ENCODE measurements around the gene SRPK1. TPM values are rescaled to one million over a fixed set of nuclear protein-coding genes. Genes with fewer than 3 reads are reported as not detected.
"Not testable (repeated sequence)": the region's sequence is repeated elsewhere in the genome, so short reads cannot be mapped to it uniquely, and the experiment has no call there.

Gene SRPK1
- total and polyA plus RNA-seq, 7 donors, result 17.4 to 47.9 (median 36.6) TPM

DNA sequence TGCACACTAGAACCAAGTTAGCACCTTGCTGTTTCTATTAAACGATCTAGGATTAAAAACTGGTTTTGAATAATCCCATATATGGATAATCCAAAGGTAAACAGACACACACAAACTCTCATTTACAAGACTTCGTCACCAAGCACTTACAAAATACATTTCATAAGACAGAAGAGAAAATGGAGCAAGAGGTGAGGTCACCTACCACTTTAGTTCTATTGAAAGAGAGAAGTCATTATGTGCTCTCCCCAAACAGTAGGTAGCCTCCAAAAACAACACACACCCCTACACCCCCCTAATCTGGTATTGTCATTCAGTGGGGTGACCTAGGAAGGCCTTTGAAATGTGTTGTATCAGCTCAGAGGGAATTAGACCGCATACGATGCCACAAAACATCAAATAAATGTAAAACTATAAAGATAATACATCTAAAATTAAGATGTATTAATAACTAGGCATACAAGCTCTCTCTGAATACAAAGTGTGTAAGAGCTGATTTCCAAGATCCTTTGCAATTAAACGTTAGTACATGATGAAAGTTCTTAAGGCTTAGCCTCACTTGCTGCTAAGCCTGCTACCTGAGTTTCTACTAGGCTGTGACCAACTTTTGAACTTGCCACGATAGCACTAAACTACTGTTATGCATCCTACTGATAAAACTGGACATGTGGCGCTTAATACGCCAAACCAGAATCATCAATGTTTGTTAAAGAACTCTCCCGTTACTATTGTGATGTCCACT, 1.6 kb downstream of the SRPK1 start:
- Histone ChIP-seq H3K4me1 (peaks cover 0 to 31% (median 21%) of the 10 kb centered on the region in 4 donors), H3K36me3 (peaks cover 0 to 4% (median 0%) of the 10 kb centered on the region in 4 donors), H3K27ac (peak overlapping the region; percentile 77 to 83 (median 78)), H3K4me3 (peak overlapping the region; percentile 67 to 99 (median 88)), H3K9me3 (no peaks in the 10 kb centered on the region), H3K27me3 (no peaks in the 10 kb centered on the region)
- WGBS, 2 donors, result 5 to 25% methylated on average over 9 of the region's 9 CpGs
- no peak for DNase-seq
- intact Hi-C loops (cut with DNase I), result no loop called here
- no peak for TF ChIP-seq POLR2A (IDR thresholded peaks at IDR 0.05)
- TF ChIP-seq, protein P1, sequence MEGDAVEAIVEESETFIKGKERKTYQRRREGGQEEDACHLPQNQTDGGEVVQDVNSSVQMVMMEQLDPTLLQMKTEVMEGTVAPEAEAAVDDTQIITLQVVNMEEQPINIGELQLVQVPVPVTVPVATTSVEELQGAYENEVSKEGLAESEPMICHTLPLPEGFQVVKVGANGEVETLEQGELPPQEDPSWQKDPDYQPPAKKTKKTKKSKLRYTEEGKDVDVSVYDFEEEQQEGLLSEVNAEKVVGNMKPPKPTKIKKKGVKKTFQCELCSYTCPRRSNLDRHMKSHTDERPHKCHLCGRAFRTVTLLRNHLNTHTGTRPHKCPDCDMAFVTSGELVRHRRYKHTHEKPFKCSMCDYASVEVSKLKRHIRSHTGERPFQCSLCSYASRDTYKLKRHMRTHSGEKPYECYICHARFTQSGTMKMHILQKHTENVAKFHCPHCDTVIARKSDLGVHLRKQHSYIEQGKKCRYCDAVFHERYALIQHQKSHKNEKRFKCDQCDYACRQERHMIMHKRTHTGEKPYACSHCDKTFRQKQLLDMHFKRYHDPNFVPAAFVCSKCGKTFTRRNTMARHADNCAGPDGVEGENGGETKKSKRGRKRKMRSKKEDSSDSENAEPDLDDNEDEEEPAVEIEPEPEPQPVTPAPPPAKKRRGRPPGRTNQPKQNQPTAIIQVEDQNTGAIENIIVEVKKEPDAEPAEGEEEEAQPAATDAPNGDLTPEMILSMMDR (IDR thresholded peaks at IDR 0.05), result no peak
- no peak for TF ChIP-seq POLR2AphosphoS5 (IDR thresholded peaks at IDR 0.05)
- TF ChIP-seq EP300 (IDR thresholded peaks at IDR 0.05), result no peak

GRCh38 chr6:35916893-35917292, 4.0 kb downstream of the SRPK1 start:
- H3K36me3 ChIP-seq; H3K9me3 ChIP-seq; DNase-seq; H3K27ac ChIP-seq; H3K4me3 ChIP-seq; H3K27me3 ChIP-seq; intact Hi-C loops (cut with DNase I): not testable (repeated sequence)
- H3K4me1 ChIP-seq, result peaks cover 0 to 28% (median 19%) of the 10 kb centered on the region in 4 donors
- WGBS, 2 donors, result 31 to 83% methylated on average over 6 of the region's 6 CpGs

- TF ChIP-seq, protein P1 (IDR thresholded peaks at IDR 0.05), result no peak
- no peak for TF ChIP-seq POLR2A (IDR thresholded peaks at IDR 0.05)
- TF ChIP-seq POLR2AphosphoS5 (IDR thresholded peaks at IDR 0.05), result no peak
- no peak for TF ChIP-seq EP300 (IDR thresholded peaks at IDR 0.05)
- peaks cover 0 to 7% (median 0%) of the 10 kb centered on the region in 4 donors for H3K36me3 ChIP-seq
- no peaks in the 10 kb centered on the region for H3K9me3 ChIP-seq
- no peaks in the 10 kb centered on the region for H3K27me3 ChIP-seq
- DNase-seq, result no peak
- no peak overlapping the region for H3K27ac ChIP-seq
- intact Hi-C loops (cut with DNase I), result no loop called here
- peaks cover 0 to 20% (median 15%) of the 10 kb centered on the region in 4 donors for H3K4me1 ChIP-seq
- no peak overlapping the region for H3K4me3 ChIP-seq
- 97 to 98% methylated on average over 3 of the region's 3 CpGs for WGBS, 2 donors
These were observed 4.8 kb downstream of the SRPK1 start for GRCh38 chr6:35916056-35916455.

- no peak for DNase-seq
- Histone ChIP-seq H3K9me3 (no peaks in the 10 kb centered on the region), H3K36me3 (peaks cover 0 to 7% (median 0%) of the 10 kb centered on the region in 4 donors), H3K4me3 (no peak overlapping the region), H3K27ac (no peak overlapping the region), H3K27me3 (no peaks in the 10 kb centered on the region), H3K4me1 (peaks cover 0 to 16% (median 10%) of the 10 kb centered on the region in 4 donors)
- intact Hi-C loops (cut with DNase I), result no loop called here
- WGBS, 2 donors, result 82 to 92% methylated on average over 6 of the region's 6 CpGs
- TF ChIP-seq, protein P1 (IDR thresholded peaks at IDR 0.05), result no peak
- no peak for TF ChIP-seq EP300 (IDR thresholded peaks at IDR 0.05)
- TF ChIP-seq POLR2AphosphoS5 (IDR thresholded peaks at IDR 0.05), result no peak
These were observed 6.4 kb downstream of the SRPK1 start for GRCh38 chr6:35914536-35914935.

DNA sequence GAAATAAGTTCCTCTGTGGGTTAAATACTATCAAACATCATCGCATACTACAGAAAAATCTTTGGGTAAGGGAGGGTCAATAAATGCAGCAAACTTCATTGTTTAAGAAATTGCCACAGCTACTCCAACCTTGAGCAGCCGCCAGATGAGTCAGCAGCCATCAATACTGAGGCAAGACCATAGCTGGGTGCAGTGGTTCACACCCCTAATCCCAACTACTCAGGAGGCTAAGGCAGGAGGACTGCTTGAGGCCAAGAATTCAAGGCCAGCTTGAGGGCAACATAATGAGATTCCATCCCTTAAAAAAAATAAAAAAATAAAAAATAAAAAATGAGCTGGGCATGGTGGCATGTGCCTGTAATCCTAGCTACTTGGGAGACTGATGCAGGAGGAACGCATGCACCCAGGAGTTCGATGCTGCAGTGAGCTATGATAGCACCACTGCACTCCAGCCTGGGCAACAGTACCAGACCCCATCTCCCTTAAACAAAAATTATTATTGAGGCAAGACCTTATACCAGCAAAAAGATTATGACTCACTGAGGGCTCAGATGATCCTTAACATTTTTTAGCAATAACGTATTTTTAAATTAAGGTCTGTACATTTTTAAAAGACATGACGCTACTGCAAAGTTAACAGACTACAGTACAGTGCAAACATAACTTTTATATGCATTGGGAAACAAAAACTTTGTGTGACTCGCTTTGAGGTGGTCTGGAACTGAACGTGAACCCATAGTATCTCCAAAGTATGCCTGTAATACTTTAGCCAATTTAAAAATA, 8.8 kb downstream of the SRPK1 start:
- peaks cover 0 to 7% (median 0%) of the 10 kb centered on the region in 4 donors for H3K36me3 ChIP-seq

DNA sequence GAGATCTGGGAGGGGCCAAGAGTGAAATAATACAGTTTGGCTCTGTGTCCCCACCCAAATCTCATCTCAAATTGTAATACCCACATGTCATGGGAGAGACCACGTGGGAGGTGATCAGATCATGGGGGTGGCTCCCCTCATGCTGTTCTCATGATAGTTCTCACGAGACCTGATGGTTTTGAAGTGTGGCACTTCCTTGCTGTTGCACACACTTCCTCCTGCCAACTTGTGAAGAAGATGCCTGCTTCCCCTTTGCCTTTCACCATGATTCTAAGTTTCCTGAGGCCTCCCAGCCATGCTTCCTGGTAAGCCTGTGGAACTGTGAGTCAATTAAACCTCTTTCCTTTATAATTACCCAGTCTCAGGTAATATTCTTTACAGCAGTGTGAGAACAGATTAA, 11.3 kb downstream of the SRPK1 start:
- H3K27ac ChIP-seq; H3K4me3 ChIP-seq; H3K9me3 ChIP-seq; intact Hi-C loops (cut with DNase I); H3K4me1 ChIP-seq; H3K27me3 ChIP-seq; H3K36me3 ChIP-seq; DNase-seq: not testable (repeated sequence)
- 94% methylated on average over 2 of the region's 2 CpGs for WGBS, 2 donors

More for the DNA sequence above, 8.8 kb downstream of the SRPK1 start:
- no peak for DNase-seq
- H3K4me1 ChIP-seq, result no peaks in the 10 kb centered on the region
- intact Hi-C loops (cut with DNase I), result no loop called here
- TF ChIP-seq, protein P1 (IDR thresholded peaks at IDR 0.05), result no peak
- TF ChIP-seq POLR2A (IDR thresholded peaks at IDR 0.05) (no peak), POLR2AphosphoS5 (IDR thresholded peaks at IDR 0.05) (no peak), EP300 (IDR thresholded peaks at IDR 0.05) (no peak)
- 95 to 97% methylated on average over 8 of the region's 8 CpGs for WGBS, 2 donors
- no peaks in the 10 kb centered on the region for H3K9me3 ChIP-seq
- no peak overlapping the region for H3K4me3 ChIP-seq
- H3K27ac ChIP-seq, result no peak overlapping the region
- H3K27me3 ChIP-seq, result no peaks in the 10 kb centered on the region

- H3K4me3 ChIP-seq; H3K27me3 ChIP-seq; H3K4me1 ChIP-seq; DNase-seq; H3K36me3 ChIP-seq; intact Hi-C loops (cut with DNase I); H3K27ac ChIP-seq; H3K9me3 ChIP-seq: not testable (repeated sequence)
- 98 to 99% methylated on average over 5 of the region's 5 CpGs for WGBS, 2 donors
These were observed 12.0 kb downstream of the SRPK1 start for GRCh38 chr6:35908753-35909401.

Measured in sigmoid colon (tissue), 7 donors.